Liver (tissue), 9 donors: Measurements from ENCODE around the gene C10orf71. TPM values are rescaled to one million over a fixed set of nuclear protein-coding genes. Genes with fewer than 3 reads are reported as not detected.

Source experiments
- DNase-seq: peaks from one replicate; pipeline ENCODE4 v3.0.0-alpha.2; 2017; ENCODE audit warnings: low spot score
- H3K27ac ChIP-seq, 2 donors: one replicate each; pipeline ENCODE4 v1.7.0; 2013; ENCODE audit warnings: inconsistent platforms in 2 of 2, low read length in 2 of 2, control low read depth in 1 of 2, low read depth in 1 of 2, mild to moderate bottlenecking in 1 of 2
- H3K27me3 ChIP-seq, 4 donors: one replicate each; pipeline versions ENCODE4 v1.6.1 to v1.7.0; 2013; ENCODE audit warnings: low read length in 3 of 4, inconsistent platforms in 1 of 4, mild to moderate bottlenecking in 1 of 4, moderate library complexity in 1 of 4; ENCODE audit not compliant: control insufficient read depth in 4 of 4, insufficient read depth in 4 of 4
- H3K36me3 ChIP-seq, 4 donors: one replicate each; pipeline versions ENCODE4 v1.6.1 to v1.7.0; 2013; ENCODE audit warnings: low read length in 3 of 4, mild to moderate bottlenecking in 3 of 4, low read depth in 1 of 4, moderate library complexity in 1 of 4; ENCODE audit not compliant: control insufficient read depth in 4 of 4, insufficient read depth in 3 of 4
- H3K4me1 ChIP-seq, 4 donors: one replicate each; pipeline versions ENCODE4 v1.6.1 to v1.7.0; 2013; ENCODE audit warnings: low read length in 3 of 4, mild to moderate bottlenecking in 3 of 4, moderate library complexity in 1 of 4; ENCODE audit not compliant: control insufficient read depth in 4 of 4, insufficient read depth in 4 of 4
- H3K4me3 ChIP-seq, 3 donors: one replicate each; pipeline versions ENCODE4 v1.6.1 to v1.7.0; 2013; ENCODE audit warnings: low read length in 3 of 3, control low read depth in 1 of 3, low read depth in 1 of 3, mild to moderate bottlenecking in 1 of 3
- H3K9ac ChIP-seq, 2 donors: one replicate each; pipeline ENCODE4 v1.7.0; 2013; ENCODE audit warnings: low read length in 2 of 2, mild to moderate bottlenecking in 2 of 2, moderate library complexity in 2 of 2, control low read depth in 1 of 2, low read depth in 1 of 2
- H3K9me3 ChIP-seq, 4 donors: one replicate each; pipeline versions ENCODE4 v1.6.1 to v1.7.0; 2013; ENCODE audit warnings: low read length in 3 of 4; ENCODE audit not compliant: control insufficient read depth in 4 of 4
- EGR1 ChIP-seq, 2 donors: IDR thresholded peaks; 2 replicates each; pipeline ENCODE4 v1.6.1; 2016 to 2018; ENCODE audit warnings: antibody characterized with exemption in 2 of 2, low read depth in 2 of 2
- FOXA1 ChIP-seq: IDR thresholded peaks from 2 replicates; pipeline ENCODE4 v1.6.1; 2016; ENCODE audit warnings: antibody characterized with exemption
- FOXA2 ChIP-seq: IDR thresholded peaks from 2 replicates; pipeline ENCODE4 v1.6.1; 2016; ENCODE audit warnings: antibody characterized with exemption
- GABPA ChIP-seq, 2 donors: IDR thresholded peaks in 1 of 2; conservative IDR thresholded peaks in 1 of 2; 2 replicates each; pipeline ENCODE4 v1.6.1; 2016; ENCODE audit warnings: antibody characterized with exemption in 2 of 2, mild to moderate bottlenecking in 1 of 2, moderate library complexity in 1 of 2
- HNF4A ChIP-seq, 2 donors: conservative IDR thresholded peaks; 2 replicates each; pipeline ENCODE4 v1.6.1; 2016; ENCODE audit warnings: antibody characterized with exemption in 2 of 2, mild to moderate bottlenecking in 2 of 2
- HNF4G ChIP-seq: IDR thresholded peaks from 2 replicates; pipeline ENCODE4 v1.6.1; 2016; ENCODE audit warnings: antibody characterized with exemption
- JUND ChIP-seq, 2 donors: IDR thresholded peaks; 2 replicates each; pipeline ENCODE4 v1.6.1; 2016; ENCODE audit warnings: antibody characterized with exemption in 2 of 2
- NR2F2 ChIP-seq: IDR thresholded peaks from 2 replicates; pipeline ENCODE4 v1.6.1; 2016; ENCODE audit warnings: antibody characterized with exemption
- RAD21 ChIP-seq, 2 donors: IDR thresholded peaks; 2 replicates each; pipeline ENCODE4 v1.6.1; 2016; ENCODE audit warnings: antibody characterized with exemption in 2 of 2, mild to moderate bottlenecking in 2 of 2
- RXRA ChIP-seq, 2 donors: IDR thresholded peaks; 2 replicates each; pipeline ENCODE4 v1.6.1; 2017 to 2018; ENCODE audit warnings: antibody characterized with exemption in 2 of 2, mild to moderate bottlenecking in 1 of 2
- SP1 ChIP-seq: IDR thresholded peaks from 2 replicates; pipeline ENCODE4 v1.6.1; 2018; ENCODE audit warnings: antibody characterized with exemption, mild to moderate bottlenecking
- TAF1 ChIP-seq: conservative IDR thresholded peaks from 2 replicates; pipeline ENCODE4 v1.6.1; 2016; ENCODE audit warnings: antibody characterized with exemption, mild to moderate bottlenecking
- YY1 ChIP-seq: IDR thresholded peaks from 2 replicates; pipeline ENCODE4 v1.6.1; 2016; ENCODE audit warnings: antibody characterized with exemption, mild to moderate bottlenecking
- WGBS: extraction: QIAGEN DNeasy Blood & Tissue Kit; methylation state at CpG from one replicate; pipeline ENCODE4 v1.1.7; 2013; 5-methylcytosine and 5-hydroxymethylcytosine counted together
- polyA plus RNA-seq, 2 donors: library from polyadenylated mRNA; stranded (reverse) in 1 of 2; unstranded in 1 of 2; fragments of 200-250 nt in 1 of 2; fragments of >200 nt in 1 of 2; fragmentation: Nextera tagmentation in 1 of 2; extraction: Ambion mirVana in 1 of 2; gene quantifications; one replicate each; pipeline versions ENCODE4 v1.2.1 to v1.2.3, GENCODE V29; 2013 to 2015
- total RNA-seq, 2 donors: library from RNA; depleted of rRNA; stranded (reverse); fragments of >200 nt; gene quantifications; one replicate each; pipeline ENCODE4 v1.2.3, GENCODE V29; 2014
- TF ChIP-seq, protein P1 (sequence below): fragments of 150-350 bp; IDR thresholded peaks from 2 replicates; pipeline ENCODE4 v1.5.1; 2017; ENCODE audit warnings: improper control_type of control experiment, low read depth, low read length; ENCODE audit not compliant: missing input control
- TF ChIP-seq, protein P2 (sequence below): IDR thresholded peaks from 2 replicates; pipeline ENCODE4 v1.6.1; 2016; ENCODE audit warnings: antibody characterized with exemption, mild to moderate bottlenecking
- TF ChIP-seq, protein P3 (sequence below): IDR thresholded peaks from 2 replicates; pipeline ENCODE4 v1.6.1; 2016; ENCODE audit warnings: antibody characterized with exemption
- TF ChIP-seq, protein P4 (sequence below): IDR thresholded peaks from 2 replicates; pipeline ENCODE4 v1.6.1; 2016; ENCODE audit warnings: antibody characterized with exemption
- TF ChIP-seq, protein P5 (sequence below): IDR thresholded peaks from 2 replicates; pipeline ENCODE4 v1.6.1; 2016; ENCODE audit warnings: antibody characterized with exemption
- donor health status: healthy.
- donor health status: healthy.
- donor health status: healthy.
- donor health status: healthy.
- donor health status: healthy.

The C10orf71 gene
- total and polyA plus RNA-seq, 4 donors: 0.03 TPM; not detected in 3

DNA sequence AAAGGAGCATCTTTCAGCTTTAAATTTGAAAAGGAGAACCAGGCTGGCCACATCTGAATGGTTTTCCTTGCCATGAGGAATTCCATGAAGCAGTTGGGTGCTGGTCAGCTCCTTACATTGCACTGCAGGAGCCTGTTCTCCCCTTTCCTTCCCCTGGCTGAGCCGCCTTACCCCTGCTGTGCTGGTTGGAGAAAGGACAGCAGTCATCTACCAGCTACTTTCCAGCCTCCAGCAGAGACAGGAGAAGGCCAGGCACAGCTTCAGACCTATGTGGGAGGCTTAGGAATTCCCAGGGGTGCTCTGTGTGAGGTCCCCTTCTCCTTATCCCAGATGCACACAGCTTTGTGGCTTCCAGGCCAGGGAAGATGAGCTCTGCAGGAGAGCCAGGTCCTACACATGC lies 4.7 kb downstream of the C10orf71 start (continued):
- no peak for TF ChIP-seq GABPA (IDR thresholded peaks at IDR 0.05 in 1 of 2, conservative IDR thresholded peaks at IDR 0.05 in 1 of 2)

DNA sequence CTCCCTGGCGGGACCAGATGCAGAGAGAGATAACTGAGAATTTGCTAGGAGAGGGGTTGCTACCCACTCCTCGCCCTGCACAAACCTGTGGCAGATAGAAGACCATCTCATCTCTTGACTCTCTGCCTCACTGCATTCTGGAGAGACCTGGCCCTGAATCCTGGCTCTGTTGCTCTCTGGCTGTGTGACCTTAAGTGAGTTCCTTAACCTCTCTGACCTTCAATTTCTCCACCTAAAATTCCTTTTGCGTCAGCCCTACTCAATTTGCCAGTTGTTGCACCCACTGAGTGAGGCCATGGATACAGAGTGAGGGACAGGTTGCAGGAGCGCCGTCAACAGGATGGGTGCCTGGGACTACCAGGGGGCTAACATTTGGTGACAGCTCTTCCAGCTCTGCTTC lies 5.2 kb downstream of the C10orf71 start:
- peaks cover 0 to 2% (median 0%) of the 10 kb centered on the region in 4 donors for H3K27me3 ChIP-seq
- DNase-seq: no peak
- H3K4me1 ChIP-seq: no peaks in the 10 kb centered on the region
- no peak for TF ChIP-seq YY1
- no peak for TF ChIP-seq HNF4G
- TF ChIP-seq, protein P1, sequence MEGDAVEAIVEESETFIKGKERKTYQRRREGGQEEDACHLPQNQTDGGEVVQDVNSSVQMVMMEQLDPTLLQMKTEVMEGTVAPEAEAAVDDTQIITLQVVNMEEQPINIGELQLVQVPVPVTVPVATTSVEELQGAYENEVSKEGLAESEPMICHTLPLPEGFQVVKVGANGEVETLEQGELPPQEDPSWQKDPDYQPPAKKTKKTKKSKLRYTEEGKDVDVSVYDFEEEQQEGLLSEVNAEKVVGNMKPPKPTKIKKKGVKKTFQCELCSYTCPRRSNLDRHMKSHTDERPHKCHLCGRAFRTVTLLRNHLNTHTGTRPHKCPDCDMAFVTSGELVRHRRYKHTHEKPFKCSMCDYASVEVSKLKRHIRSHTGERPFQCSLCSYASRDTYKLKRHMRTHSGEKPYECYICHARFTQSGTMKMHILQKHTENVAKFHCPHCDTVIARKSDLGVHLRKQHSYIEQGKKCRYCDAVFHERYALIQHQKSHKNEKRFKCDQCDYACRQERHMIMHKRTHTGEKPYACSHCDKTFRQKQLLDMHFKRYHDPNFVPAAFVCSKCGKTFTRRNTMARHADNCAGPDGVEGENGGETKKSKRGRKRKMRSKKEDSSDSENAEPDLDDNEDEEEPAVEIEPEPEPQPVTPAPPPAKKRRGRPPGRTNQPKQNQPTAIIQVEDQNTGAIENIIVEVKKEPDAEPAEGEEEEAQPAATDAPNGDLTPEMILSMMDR: no peak
- no peak for TF ChIP-seq FOXA2
- TF ChIP-seq SP1: no peak
- TF ChIP-seq NR2F2: no peak
- TF ChIP-seq, protein P2, sequence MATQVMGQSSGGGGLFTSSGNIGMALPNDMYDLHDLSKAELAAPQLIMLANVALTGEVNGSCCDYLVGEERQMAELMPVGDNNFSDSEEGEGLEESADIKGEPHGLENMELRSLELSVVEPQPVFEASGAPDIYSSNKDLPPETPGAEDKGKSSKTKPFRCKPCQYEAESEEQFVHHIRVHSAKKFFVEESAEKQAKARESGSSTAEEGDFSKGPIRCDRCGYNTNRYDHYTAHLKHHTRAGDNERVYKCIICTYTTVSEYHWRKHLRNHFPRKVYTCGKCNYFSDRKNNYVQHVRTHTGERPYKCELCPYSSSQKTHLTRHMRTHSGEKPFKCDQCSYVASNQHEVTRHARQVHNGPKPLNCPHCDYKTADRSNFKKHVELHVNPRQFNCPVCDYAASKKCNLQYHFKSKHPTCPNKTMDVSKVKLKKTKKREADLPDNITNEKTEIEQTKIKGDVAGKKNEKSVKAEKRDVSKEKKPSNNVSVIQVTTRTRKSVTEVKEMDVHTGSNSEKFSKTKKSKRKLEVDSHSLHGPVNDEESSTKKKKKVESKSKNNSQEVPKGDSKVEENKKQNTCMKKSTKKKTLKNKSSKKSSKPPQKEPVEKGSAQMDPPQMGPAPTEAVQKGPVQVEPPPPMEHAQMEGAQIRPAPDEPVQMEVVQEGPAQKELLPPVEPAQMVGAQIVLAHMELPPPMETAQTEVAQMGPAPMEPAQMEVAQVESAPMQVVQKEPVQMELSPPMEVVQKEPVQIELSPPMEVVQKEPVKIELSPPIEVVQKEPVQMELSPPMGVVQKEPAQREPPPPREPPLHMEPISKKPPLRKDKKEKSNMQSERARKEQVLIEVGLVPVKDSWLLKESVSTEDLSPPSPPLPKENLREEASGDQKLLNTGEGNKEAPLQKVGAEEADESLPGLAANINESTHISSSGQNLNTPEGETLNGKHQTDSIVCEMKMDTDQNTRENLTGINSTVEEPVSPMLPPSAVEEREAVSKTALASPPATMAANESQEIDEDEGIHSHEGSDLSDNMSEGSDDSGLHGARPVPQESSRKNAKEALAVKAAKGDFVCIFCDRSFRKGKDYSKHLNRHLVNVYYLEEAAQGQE: no peak
- no peak overlapping the region for H3K4me3 ChIP-seq
- H3K27ac ChIP-seq: no peak overlapping the region
- H3K36me3 ChIP-seq: no peaks in the 10 kb centered on the region
- H3K9ac ChIP-seq: no peak overlapping the region
- H3K9me3 ChIP-seq: peaks cover 0 to under 1% (median under 1%) of the 10 kb centered on the region in 4 donors
- WGBS: 79% methylated on average over 5 of the region's 5 CpGs

DNA sequence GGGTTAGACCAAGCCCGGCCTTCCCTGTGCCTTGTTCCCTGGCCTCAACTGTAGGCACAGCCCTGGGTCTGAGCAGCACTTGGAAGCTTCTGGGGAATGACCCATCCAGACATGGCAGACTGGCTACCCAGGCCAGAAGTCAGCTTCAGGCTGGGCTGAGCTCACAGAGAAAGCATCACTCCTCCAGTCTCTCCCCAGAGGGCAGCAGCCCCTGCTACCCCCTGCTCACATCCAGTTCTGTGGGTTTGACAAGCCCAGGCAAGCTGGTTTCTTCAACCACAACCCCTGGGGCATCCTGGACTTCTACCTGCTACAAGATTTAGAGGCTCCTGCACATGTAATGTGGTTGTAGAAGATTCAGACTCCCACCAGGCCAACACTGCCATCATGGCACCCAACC lies 9.0 kb downstream of the C10orf71 start:
- Histone ChIP-seq H3K4me3 (no peak overlapping the region), H3K9ac (no peak overlapping the region), H3K4me1 (no peaks in the 10 kb centered on the region), H3K36me3 (no peaks in the 10 kb centered on the region), H3K27me3 (peaks cover 0 to 2% (median 0%) of the 10 kb centered on the region in 4 donors), H3K9me3 (peaks cover 0 to 5% (median 2%) of the 10 kb centered on the region in 4 donors), H3K27ac (no peak overlapping the region)
- DNase-seq: no peak
- WGBS: 96% methylated on average over 1 of the region's 1 CpG
- TF ChIP-seq NR2F2: no peak
- TF ChIP-seq, protein P3, sequence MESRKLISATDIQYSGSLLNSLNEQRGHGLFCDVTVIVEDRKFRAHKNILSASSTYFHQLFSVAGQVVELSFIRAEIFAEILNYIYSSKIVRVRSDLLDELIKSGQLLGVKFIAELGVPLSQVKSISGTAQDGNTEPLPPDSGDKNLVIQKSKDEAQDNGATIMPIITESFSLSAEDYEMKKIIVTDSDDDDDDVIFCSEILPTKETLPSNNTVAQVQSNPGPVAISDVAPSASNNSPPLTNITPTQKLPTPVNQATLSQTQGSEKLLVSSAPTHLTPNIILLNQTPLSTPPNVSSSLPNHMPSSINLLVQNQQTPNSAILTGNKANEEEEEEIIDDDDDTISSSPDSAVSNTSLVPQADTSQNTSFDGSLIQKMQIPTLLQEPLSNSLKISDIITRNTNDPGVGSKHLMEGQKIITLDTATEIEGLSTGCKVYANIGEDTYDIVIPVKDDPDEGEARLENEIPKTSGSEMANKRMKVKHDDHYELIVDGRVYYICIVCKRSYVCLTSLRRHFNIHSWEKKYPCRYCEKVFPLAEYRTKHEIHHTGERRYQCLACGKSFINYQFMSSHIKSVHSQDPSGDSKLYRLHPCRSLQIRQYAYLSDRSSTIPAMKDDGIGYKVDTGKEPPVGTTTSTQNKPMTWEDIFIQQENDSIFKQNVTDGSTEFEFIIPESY: no peak
- no peak for TF ChIP-seq FOXA1
- TF ChIP-seq HNF4G: no peak
- no peak for TF ChIP-seq RAD21 (IDR thresholded peaks at IDR 0.05)
- TF ChIP-seq JUND (IDR thresholded peaks at IDR 0.05): no peak
- TF ChIP-seq, protein P4, sequence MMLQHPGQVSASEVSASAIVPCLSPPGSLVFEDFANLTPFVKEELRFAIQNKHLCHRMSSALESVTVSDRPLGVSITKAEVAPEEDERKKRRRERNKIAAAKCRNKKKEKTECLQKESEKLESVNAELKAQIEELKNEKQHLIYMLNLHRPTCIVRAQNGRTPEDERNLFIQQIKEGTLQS: no peak
- TF ChIP-seq SP1: no peak
- no peak for TF ChIP-seq GABPA (IDR thresholded peaks at IDR 0.05 in 1 of 2, conservative IDR thresholded peaks at IDR 0.05 in 1 of 2)
- no peak for TF ChIP-seq FOXA2
- TF ChIP-seq, protein P2: no peak
- no peak for TF ChIP-seq RXRA (IDR thresholded peaks at IDR 0.05)
- no peak for TF ChIP-seq TAF1
- no peak for TF ChIP-seq EGR1 (IDR thresholded peaks at IDR 0.05; ENCODE audit: low read depth in 2 of 2)
- TF ChIP-seq YY1: no peak
- no peak for TF ChIP-seq HNF4A (conservative IDR thresholded peaks at IDR 0.05)
- TF ChIP-seq, protein P5, sequence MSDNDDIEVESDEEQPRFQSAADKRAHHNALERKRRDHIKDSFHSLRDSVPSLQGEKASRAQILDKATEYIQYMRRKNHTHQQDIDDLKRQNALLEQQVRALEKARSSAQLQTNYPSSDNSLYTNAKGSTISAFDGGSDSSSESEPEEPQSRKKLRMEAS: no peak
